HTR-8/SVneo (cell line): ENCODE measurements around the gene TAF4.

Experiments
- DNase-seq: peaks from one replicate; pipeline ENCODE4 v3.0.0; 2011; ENCODE audit warnings: low spot score, mixed read lengths; ENCODE audit not compliant: insufficient read length
- FAIRE-seq: peaks from 2 replicates; lab custom pipeline; 2011; peaks lifted over from hg19 to GRCh38; lab: Jason Lieb, UNC

Gene TAF4

GRCh38 chr20:62047666-62048345 lies 17.9 kb downstream of the TAF4 start:
- FAIRE-seq: no peak
- DNase-seq: no peak

DNA sequence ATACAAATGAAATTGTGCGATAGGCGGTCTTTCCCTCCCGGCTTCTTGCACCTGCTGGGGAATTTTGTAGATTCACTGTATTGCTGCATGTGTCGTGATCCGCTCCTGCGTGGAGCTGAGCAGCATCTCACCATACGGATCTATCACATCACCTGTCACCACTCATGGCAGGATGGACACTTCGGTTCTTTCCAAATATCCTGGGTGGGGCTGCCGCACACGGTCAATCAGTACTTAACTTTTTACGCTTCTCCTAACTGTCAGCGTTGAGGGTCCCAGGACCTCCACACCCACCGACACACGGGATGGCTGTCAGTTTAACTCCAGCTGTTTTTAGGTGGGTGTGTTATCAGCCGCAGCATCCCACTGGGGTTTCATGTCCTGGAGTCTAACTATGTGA lies 19.2 kb downstream of the TAF4 start:
- DNase-seq (no peak), FAIRE-seq (peak; percentile 51)

DNA sequence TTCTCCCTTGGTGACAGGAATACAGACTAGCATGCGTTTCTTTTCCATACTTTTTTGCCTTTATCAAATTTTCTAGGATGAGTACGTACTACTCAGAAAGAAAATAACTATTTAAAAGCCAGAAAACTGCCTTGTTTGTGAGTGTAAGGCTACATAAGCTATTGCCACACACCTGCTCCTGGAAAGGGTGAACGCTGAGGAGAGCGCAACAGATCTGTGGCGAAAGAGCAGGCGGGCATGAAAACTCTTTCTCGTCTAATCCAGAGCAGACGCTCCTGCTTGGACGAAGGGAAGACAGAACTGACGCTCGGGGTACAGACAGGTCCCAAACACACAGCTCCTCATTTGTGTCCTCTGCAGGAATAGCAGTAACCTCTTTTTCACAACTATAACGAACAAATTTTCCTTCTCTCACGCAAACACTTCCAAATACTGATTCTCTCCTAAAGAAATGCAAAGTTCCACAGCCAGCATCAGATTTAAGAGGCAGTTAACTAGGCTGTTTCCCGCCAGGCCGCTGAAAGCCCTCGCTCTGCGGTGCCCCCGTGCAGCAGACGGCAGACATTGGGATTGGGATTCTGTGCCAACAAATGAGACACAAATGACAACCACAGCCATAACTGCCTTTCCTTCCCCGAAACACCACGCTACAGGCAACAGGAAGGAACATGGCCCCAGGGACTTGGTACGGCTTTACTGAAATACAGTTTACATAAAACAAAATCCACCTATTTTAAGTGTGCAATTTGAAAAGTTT lies 20.0 kb downstream of the TAF4 start:
- DNase-seq (no peak), FAIRE-seq (no peak)

DNA sequence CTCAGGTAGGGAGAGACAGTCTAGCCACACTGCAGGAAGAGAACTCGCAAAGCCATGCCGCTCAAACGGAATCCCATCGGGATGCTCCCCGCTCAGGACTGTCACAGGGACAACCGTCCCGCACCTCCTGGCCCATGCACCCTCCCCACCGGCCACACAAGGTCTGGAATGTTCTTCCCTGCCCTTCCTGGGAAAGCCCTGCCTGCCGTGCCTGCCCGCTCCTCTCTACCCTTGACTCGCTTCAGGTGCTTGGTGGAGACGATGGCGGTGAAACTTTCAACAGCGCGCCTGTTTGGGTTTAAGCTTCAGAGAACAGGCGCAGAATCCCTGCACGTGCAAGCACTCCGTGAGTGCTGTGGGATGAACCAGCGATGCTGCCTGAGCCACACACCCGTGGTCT lies 20.6 kb downstream of the TAF4 start:
- FAIRE-seq (peak; percentile 13), DNase-seq (no peak)

GRCh38 chr20:62044631-62045030 lies 21.1 kb downstream of the TAF4 start:
- peak; percentile 20 for FAIRE-seq
- no peak for DNase-seq

DNA sequence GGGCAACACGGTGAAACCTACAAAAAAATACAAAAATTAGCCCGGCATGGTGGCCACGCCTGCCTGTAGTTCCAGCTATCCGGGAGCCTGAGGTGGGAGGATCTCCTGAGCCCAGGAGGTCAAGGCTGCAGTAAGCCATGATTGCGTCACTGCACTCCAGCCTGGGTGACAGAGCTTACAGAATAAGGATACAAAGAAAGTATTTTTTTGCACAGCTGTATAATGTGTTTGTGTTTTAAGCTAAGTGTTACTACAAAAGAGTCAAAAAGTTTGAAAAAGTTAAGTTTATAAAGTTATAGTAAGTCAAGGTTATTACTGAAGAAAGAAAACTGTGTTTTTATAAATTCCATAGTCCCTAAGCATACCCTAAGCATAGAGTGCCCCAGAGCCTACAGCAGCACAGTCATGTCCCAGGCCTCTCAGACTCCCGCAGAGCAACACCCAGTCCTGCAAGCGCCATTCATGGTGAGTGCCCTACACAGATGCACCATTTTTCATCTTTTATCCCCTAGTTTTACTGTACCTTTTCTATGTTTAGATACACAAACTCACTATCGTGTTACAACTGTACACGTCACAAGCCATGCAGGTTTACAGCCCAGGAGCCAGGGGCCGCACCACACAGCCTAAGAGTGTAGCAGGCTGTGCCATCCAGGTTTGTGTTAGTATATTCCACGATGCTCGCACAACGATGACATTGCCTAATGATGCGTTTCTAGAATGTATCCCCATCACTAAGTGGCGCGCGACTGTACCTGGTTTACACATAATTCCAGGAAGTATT lies 22.4 kb downstream of the TAF4 start:
- peak; percentile 48 for FAIRE-seq

DNA sequence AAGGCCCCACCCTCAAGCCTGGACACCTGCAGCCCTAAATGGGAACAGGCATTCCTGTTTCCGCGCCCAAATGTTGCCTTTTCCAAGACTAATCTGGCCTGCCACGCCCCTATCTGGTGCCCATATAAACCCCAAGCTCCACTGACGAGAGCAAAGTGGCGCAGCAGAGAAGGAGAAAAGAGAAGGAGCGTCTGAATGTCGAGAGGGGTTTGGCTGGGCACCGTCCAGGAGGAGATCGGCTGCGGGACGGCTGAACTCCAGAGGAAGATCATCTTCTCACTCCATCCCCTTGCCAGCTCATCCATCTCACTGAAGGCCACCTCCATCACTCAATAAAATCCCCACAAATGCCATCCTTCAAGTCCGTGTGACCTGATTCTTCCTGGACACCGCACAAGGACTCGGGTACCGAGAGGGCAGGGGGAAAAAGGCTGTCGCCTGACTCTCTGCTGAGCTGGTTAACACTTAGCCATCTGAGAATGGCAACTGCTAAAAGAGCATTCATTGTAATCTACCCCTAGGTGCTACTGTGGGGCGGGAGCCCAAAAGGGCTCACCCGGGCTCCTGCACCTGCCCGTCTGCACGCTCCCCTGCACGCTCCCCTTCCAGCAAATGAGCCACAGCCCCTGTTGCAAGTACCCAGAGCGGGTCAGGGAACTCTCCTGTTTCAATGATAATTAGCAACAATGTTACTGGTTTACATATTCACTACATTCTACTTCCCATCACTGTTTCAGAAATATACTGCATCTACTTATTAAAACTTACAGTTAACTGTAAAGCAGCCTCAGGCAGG lies 23.5 kb downstream of the TAF4 start:
- FAIRE-seq: no peak
- DNase-seq: no peak

More for the DNA sequence above, 22.4 kb downstream of the TAF4 start:
- no peak for DNase-seq

DNA sequence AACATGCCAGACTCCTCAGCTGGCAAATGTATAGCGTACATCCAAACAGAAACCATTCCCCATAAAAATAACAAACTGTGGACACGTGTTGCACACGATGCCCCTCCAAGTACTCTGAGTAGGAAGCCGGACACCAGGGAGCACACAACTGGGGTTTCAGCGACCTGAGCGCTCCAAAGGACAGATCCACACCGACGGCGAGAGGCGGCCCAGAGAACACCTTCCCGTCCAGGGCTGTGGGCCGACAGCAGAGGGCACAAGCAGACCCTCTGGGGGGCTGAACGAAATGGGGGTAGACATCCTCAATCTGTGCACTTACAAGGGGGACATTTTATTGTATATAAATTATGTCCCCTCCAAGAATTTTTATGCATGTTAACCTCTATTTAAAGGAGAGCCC lies 24.7 kb downstream of the TAF4 start:
- DNase-seq: no peak
- FAIRE-seq: no peak

DNA sequence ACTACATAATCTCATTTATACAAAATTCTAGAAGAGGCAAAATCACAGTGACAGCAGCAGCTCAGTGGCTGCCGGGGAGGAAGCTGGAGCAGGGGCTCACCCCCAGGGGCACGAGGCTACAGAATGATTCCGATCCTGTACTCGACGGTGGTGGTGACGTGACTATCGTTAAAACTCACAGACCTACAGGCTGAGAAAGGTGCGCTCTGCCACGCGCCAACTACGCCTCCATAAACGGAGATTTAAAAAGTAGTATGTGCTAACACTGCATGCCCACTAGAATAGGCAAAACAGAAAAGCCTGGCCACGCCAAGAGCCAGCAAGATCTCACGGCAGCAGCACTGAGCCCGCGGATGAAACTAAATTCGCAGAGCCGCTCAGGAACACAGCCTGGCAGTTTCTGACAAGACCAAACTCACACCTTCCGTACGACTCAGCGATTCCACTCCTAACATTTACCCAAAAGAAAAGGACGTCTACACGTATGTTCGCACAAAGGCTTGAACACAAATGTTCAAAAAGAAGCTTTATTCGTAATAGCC lies 25.2 kb downstream of the TAF4 start:
- DNase-seq (no peak), FAIRE-seq (no peak)

DNA sequence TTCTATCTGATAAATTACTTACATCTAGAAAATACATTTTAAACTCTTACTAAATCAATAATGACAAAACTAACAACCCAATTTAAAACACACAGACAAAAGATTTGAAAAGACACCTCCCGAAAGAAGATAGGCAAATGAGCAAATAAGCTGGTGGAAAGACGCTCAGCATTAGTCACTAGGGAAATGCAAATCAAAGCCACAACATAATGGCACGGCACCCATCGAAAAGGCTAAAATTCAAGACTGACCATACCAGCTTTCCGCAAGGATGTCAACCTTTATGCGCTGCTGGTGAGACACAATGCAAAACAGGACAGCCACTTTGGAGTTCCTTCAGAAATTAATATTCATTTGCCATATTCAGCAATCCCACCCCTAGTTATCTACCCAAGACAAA lies 25.9 kb downstream of the TAF4 start:
- FAIRE-seq (no peak), DNase-seq (no peak)

DNA sequence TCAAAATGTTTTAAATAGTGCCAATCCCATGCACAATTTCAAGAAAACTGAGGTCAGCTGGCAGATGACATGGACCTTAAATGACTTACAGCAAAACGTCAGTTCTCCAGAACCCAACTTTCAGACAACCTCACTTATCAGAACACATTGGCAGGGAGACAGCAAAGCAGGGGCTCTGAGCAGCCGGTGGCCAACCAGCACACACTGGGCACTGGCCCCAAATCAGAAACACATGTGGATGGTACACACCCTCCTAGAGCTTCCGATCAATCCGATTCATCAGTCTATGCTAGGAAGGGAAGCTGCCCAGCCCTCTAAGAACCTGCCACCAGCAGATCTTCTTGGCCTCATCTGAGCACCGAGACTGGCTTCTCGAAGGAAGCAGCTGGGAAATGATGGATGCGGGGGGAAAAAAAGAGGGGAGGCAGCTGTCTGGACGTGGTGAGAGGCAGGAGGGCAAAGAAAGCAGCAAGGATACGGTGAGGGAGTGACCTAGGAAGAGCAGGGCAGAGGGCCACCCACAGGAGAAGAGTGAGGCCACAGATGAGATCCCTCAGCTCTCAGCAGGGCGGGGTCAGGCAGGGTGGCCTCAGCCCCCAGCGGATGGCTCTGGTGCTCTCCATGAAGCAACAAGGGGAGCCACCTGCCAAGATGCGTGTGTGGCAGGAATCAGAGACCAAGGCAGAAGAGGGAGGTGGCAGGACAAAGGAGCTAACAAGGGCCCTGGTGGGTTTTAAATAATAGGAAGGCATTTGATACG lies 32.9 kb downstream of the TAF4 start:
- no peak for FAIRE-seq
- DNase-seq: no peak

- FAIRE-seq: no peak
- no peak for DNase-seq
These were observed 34.1 kb downstream of the TAF4 start for GRCh38 chr20:62031462-62032092.

- FAIRE-seq (peak; percentile 76), DNase-seq (no peak)
These were observed 34.7 kb downstream of the TAF4 start for GRCh38 chr20:62030834-62031434.

DNA sequence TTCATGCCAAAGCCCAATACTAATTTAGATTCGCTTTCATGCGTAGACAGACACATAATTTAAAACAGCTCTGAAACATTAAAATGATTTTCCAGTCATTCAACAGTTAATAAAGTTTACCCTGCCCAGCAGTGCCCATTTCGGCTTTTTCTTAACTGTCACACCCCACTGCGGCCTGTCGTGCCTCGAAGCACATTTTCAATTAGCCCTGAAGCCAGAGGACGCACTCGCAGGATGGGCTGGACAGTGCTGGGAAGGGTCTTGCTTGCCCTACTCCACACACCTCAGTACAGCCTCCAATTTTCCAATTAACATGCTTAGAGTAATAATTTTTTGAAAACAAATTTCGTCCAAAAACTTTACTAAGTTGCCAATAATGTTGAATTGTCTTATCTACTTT lies 35.3 kb downstream of the TAF4 start:
- FAIRE-seq: no peak
- no peak for DNase-seq

DNA sequence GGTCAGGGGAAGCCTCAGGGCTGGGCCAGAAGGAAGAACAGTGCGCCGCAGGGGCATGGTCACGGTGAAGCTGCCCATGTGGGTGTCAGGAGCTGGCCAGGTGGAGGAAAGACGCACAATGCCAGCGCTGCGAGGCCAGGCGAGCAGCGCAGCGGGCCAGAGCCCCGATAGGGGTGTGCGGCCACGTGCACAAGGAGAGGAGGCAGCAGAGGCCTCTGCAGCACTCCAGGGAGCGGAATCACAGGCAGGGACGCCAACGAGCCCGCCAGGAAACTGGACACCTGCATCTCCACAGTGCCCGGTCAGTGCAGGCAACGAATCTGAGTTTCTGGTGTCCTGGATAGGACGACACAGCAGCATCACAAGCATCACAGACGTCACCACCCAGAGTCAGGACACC lies 35.7 kb downstream of the TAF4 start:
- FAIRE-seq (no peak), DNase-seq (no peak)

GRCh38 chr20:62029296-62029695 lies 36.4 kb downstream of the TAF4 start:
- DNase-seq: no peak

DNA sequence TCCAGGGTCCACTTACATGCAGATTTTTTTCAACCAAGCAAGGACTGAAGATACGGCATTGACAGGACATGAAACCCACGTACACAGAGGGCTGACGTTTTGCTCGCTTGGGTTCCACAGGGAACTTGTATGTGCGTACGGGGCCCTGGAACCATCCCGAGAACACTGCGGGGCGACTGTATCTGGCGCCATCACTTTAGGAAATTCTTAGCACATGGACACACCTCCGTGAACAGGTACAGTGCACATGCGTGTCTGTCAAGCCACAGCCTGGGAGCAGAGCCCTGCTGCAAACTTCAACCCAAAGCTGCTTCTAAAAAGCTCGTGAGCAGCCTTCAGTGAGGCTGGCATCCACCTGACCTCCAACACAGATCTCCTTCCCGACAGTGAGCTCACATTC lies 37.3 kb downstream of the TAF4 start:
- FAIRE-seq (peak; percentile 77), DNase-seq (no peak)

More at GRCh38 chr20:62029296-62029695, 36.4 kb downstream of the TAF4 start:
- peak; percentile 72 for FAIRE-seq

GRCh38 chr20:62027698-62028321 lies 37.9 kb downstream of the TAF4 start:
- DNase-seq: no peak
- no peak for FAIRE-seq
